ENCODE results near the gene C9orf85.

DNA sequence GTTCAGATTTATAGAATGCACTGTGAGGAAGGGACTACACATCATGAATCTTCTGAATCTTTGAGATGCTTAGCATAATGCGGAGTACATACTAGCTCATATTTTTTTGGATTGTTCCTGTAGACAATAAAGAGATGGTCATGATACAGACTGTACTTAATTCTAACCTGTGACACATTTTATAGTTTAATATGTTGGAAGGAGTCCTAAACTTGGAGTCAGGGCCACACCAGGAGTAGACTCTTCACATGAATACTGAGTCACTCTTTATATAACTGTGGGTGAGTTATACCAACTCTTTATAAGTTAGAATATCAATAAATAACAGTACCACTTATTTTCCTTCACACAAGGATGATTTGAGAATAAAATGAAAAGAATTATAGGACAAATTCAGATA lies 16.9 kb downstream of the C9orf85 start:
- TF ChIP-seq EZH2 (IDR thresholded peaks at IDR 0.05) (no peak), EZH2phosphoT487 (IDR thresholded peaks at IDR 0.05) (no peak)
- TF ChIP-seq, protein P1, sequence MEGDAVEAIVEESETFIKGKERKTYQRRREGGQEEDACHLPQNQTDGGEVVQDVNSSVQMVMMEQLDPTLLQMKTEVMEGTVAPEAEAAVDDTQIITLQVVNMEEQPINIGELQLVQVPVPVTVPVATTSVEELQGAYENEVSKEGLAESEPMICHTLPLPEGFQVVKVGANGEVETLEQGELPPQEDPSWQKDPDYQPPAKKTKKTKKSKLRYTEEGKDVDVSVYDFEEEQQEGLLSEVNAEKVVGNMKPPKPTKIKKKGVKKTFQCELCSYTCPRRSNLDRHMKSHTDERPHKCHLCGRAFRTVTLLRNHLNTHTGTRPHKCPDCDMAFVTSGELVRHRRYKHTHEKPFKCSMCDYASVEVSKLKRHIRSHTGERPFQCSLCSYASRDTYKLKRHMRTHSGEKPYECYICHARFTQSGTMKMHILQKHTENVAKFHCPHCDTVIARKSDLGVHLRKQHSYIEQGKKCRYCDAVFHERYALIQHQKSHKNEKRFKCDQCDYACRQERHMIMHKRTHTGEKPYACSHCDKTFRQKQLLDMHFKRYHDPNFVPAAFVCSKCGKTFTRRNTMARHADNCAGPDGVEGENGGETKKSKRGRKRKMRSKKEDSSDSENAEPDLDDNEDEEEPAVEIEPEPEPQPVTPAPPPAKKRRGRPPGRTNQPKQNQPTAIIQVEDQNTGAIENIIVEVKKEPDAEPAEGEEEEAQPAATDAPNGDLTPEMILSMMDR (IDR thresholded peaks at IDR 0.05), result no peak
